Stimulated activated CD8-positive, alpha-beta memory T cell treated with anti-CD3 and anti-CD28 coated beads, Interleukin-12 subunit alpha, Interleukin-12 subunit beta, amount 100 ng/mL, for 24 hours (primary cell): Measurements from ENCODE around the gene CCR3.

ENCODE experiments used
- DNase-seq: peaks from one replicate; pipeline ENCODE4 v3.0.0-alpha.2; 2020; ENCODE audit errors: extremely low read depth

CCR3 gene

GRCh38 chr3:46272028-46272451, 29.8 kb downstream of the CCR3 start:
- DNase-seq: no peak

GRCh38 chr3:46276497-46277099, 34.3 kb downstream of the CCR3 start:
- peak; percentile 48 for DNase-seq

- no peak for DNase-seq
These were observed 35.2 kb downstream of the CCR3 start for GRCh38 chr3:46277476-46277875.

GRCh38 chr3:46278816-46279672, 36.8 kb downstream of the CCR3 start:
- no peak for DNase-seq

GRCh38 chr3:46280105-46280797, 38.0 kb downstream of the CCR3 start:
- no peak for DNase-seq

- no peak for DNase-seq
These were observed 39.3 kb downstream of the CCR3 start for GRCh38 chr3:46281551-46281950.

- no peak for DNase-seq
These were observed 39.8 kb downstream of the CCR3 start for GRCh38 chr3:46282041-46282440.

GRCh38 chr3:46282696-46283095, 40.4 kb downstream of the CCR3 start:
- DNase-seq: no peak

- DNase-seq: no peak
These were observed 41.7 kb downstream of the CCR3 start for GRCh38 chr3:46283881-46284450.

- DNase-seq: no peak
These were observed 42.9 kb downstream of the CCR3 start for GRCh38 chr3:46284981-46285683.

- no peak for DNase-seq
These were observed 43.8 kb downstream of the CCR3 start for GRCh38 chr3:46285931-46286619.

GRCh38 chr3:46286947-46287565, 44.8 kb downstream of the CCR3 start:
- DNase-seq: no peak

- no peak for DNase-seq
These were observed 47.3 kb downstream of the CCR3 start for GRCh38 chr3:46289551-46289950.

- no peak for DNase-seq
These were observed 47.7 kb downstream of the CCR3 start for GRCh38 chr3:46289966-46290365.

GRCh38 chr3:46291046-46291445, 48.8 kb downstream of the CCR3 start:
- no peak for DNase-seq

GRCh38 chr3:46293035-46293724, 50.9 kb downstream of the CCR3 start:
- DNase-seq: no peak

- peak; percentile 63 for DNase-seq
These were observed 52.0 kb downstream of the CCR3 start for GRCh38 chr3:46293991-46294833.

- DNase-seq: no peak
These were observed 54.6 kb downstream of the CCR3 start for GRCh38 chr3:46296826-46297225.
